GM18951 (cell line): ENCODE results near the gene AMBRA1.
"Not testable (repeated sequence)": the region's sequence is repeated elsewhere in the genome, so short reads cannot be mapped to it uniquely, and the experiment has no call there.

ENCODE experiments used
- POLR2A ChIP-seq: IDR thresholded peaks from 4 replicates; pipeline ENCODE4 v1.6.1; 2011; ENCODE audit warnings: mild to moderate bottlenecking; ENCODE audit not compliant: insufficient read length, insufficient read depth; ENCODE audit errors: extremely low read depth
- in situ Hi-C: fragments of 300-500 bp; cut with MboI; formaldehyde crosslinking; loops from one replicate; pipeline ENCODE4 v1.12.0; 2022; ENCODE audit warnings: low sequenced_read_pairs, mixed read lengths, inconsistent platforms; ENCODE audit not compliant: unreplicated experiment

The AMBRA1 gene

DNA sequence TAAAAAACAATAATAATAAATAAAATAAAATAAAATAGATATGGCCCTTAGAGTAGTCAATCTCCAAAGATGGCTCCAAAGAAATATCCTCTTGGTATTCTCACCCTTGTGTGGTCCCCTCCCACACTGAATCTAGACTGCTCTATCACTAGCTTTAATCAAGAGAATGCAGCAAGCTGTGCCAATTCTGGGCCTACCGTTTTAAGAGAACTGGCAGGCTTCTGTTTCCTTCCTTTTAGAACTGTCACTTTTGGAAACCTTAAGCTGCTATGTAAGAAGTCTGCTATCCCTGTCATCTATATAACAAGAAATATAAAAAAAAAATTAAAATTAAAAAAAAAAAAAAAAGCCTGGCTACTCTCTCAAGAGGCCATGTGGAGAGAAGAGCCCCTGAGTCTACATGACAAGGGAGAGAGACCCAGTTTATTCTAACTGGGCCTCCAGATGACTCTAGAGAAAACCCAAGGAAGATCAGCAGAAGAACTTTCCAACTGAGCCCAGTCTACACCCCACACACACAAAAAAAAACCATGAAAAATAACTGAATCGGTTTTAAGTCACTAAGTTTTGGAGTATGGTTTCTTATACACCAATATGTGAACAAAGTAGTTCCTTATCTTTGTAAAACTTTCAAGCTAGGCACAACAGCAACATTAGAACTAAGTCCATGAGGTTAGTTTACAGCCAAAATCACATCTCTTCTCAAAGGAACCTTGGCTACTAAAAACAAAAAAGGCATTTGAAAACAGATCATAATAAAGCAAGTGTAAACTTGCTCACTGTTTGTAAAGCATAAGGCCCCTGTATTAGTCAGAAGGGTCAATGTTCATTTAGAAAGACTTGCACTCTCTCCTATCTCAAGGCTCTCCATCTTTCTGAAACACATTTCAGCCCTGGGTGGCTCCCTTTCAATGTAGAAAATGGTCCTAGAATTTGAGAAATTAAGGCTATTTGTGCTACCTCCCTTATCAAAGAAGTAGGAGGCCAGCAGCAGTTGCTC lies 67.3 kb downstream of the AMBRA1 start:
- no peak for TF ChIP-seq POLR2A
- in situ Hi-C loops: no loop called here

DNA sequence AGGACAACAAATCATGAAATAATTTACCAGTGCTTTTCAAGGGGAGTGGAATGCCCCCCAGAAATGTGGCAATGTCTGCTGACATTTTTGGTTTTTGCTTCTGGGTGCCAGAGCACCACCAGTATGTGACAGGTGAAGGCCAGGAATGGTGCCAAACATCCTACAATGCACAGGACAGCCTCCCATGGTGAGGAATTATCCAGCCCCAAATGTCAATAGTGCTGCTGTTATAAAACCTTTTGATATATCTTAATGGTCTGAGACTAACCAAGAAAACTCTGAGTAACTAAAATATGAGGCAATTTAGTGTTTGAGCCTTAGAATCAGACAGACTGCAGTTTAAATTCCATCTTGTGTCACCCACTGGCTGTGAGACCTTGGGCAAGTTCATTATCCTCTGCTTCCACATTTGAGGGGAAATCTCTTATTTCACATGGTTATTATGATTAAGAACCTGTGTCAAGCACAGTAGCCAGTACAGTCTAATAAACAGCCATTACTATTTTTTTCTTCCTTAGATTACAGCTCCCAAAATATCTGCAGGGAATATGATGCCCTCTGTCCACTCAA lies 69.5 kb downstream of the AMBRA1 start:
- in situ Hi-C loops: no loop called here
- TF ChIP-seq POLR2A: no peak

DNA sequence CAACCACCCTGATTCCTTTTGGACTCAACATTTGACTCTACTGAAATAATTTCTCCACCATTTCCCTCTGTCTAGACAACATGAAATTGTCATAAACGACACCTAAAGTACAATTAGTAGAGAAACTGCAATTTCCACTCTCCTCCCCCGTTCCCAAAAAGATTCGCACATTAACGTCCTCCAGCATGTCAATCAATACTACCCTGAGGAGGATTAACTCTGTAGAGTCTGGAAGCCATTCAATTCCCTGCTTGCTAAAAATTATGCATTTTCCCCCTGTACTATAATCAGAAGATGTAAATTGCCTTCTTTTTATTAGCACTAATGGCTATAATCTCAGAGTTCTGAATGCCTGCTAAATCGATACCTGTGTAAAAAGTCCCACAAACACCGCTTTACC lies 70.5 kb downstream of the AMBRA1 start:
- in situ Hi-C loops: no loop called here
- TF ChIP-seq POLR2A: no peak

DNA sequence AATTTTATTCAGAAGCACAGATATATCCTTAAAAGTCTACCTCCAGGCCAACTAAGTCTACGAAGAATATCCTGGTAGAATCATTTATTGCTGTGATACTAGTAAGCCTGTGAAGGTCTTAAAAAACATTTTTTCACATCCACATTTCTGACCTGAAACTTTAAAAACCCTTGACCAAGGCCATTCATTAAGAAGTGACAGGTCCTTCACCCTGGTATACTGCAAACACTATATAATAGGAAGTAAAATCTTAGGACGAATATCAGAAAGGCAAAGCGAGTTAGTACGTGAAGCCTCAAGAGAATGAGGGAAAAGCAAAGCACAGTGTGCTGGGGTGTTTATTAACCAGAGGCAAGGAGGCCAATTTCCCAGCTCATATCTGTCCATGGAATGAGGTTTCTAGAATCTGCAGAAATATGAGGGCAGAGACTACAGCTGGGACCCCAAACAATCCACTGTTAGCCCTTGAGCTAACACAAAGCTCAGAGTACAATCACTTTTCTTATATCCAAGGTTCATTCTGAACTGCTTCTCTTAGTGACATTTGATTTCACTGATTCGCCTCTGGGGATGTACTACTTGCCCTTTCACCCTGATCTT lies 71.0 kb downstream of the AMBRA1 start:
- in situ Hi-C loops: no loop called here
- no peak for TF ChIP-seq POLR2A

DNA sequence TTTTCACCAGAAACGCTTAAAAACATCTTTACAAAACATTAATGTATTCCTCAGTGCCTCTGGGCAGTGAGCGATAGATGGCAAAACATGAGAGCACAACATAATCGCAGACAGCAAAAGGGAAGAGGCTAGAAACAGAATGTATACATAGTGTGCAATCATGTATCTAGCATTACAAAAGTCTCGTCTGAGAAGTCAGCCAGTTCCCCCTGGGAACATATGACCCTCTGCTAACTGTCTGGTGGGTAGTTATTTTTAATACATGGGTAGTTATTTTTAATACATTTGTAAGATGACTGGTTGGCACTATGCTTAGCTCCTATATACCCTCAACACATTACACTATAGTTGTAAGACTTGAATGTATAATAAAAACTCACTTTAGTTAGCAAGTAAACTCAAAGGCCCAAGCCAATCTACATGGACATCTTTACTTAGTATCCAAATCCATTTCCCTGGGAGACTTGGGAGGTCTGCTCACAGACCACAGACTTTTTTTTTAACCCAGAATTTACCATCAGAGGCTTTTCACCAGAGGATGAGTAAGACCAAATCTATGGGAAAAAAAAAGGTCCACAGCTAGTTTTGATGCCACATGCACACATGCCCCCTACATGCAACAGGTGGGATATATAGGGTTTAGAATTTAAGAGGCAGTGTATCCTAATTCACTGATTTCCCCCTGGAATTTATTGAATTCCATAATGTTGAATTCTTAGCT lies 71.7 kb downstream of the AMBRA1 start:
- TF ChIP-seq POLR2A: no peak

DNA sequence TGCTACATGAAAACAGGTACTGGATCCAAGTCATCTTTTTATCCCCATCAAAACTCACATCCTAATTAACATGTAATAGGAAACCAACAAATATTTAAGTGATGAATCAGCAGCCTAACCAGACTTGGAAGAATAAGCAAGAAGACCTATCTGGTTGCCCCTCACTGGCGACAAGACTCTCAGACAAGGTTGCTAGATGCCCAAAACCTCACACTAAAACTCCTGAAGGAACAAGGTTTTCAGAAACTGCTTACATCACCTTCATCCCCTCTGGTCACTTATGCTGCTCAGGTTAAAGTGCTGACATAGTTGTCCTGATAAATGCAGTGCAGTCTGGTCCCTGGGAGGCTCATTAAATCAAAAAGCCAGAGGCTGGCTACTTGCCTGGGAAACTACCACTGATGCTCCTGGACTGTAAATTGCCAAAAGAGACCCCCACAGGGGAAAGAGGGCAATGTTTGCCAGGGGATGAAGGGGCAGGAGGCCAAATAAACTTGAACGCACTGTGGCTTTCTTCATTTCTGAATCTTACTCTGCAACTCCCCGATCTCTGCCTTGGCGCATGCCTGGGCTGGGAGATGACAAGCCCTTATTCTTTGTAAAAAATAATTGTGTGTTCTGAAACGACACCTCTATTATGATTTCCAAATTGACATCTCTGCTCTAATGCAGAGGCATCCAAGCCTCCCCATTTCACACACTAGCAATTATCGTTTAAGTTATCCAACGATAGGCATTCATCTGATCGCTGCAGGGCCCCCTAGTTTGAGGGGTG lies 72.7 kb downstream of the AMBRA1 start:
- in situ Hi-C loops: no loop called here
- no peak for TF ChIP-seq POLR2A

More for the DNA sequence above, 71.7 kb downstream of the AMBRA1 start:
- in situ Hi-C loops: no loop called here

DNA sequence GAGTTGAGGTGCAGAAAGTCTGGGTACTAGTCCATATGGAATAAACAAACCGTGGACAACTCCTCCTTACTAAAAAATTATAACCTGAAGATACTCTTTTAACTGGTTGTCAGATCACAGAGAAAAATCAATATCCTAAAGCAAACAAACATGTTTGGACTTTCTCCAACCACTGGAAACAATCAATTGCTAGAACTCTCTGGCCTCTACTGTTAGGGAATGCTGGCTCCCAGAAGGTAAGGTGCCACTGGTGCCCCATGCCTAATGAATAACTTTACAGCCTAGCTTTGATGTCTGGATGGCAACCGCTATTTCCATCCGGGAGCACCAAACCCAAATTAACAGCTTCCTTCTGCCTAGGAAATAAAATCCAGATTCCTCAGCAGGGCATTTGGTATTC lies 74.5 kb downstream of the AMBRA1 start:
- TF ChIP-seq POLR2A: no peak
- in situ Hi-C loops: no loop called here

DNA sequence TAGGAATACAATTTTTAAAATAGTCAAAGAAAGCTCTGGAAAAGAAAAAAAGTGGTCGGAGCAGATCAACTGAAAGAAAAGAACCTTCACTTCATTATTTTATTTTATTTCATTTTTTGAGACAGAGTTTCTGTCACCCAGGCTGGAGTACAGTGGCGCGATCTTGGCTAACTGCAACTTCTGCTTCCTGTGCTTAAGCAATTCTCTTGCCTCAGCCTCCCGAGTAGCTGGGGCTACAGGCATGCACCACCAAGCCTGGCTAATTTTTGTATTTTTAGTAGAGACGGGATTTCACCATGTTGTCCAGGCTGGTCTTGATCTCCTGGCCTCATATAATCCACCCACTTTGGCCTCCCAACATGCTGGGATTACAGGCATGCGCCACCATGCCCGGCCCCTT lies 74.9 kb downstream of the AMBRA1 start:
- in situ Hi-C loops: not testable (repeated sequence)

DNA sequence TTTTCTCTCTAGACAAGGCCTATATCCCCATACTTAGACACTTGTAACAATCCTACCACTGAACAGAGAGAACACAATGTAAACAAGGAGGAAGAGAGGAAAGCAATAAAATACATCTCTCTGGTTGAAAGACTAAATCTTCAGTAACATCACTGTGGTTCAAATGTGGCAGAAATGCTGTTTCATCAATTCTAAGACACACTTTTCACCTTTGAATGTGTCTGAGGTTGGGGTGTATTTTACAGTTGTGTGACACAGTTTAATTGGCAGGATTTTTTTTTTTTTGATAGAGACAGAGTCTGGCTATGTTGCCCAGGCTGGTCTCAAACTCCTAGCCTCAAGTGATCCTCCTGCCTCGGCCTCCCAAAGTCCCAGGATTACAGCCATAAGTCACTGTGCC lies 79.5 kb downstream of the AMBRA1 start:
- TF ChIP-seq POLR2A: no peak
- in situ Hi-C loops: no loop called here

DNA sequence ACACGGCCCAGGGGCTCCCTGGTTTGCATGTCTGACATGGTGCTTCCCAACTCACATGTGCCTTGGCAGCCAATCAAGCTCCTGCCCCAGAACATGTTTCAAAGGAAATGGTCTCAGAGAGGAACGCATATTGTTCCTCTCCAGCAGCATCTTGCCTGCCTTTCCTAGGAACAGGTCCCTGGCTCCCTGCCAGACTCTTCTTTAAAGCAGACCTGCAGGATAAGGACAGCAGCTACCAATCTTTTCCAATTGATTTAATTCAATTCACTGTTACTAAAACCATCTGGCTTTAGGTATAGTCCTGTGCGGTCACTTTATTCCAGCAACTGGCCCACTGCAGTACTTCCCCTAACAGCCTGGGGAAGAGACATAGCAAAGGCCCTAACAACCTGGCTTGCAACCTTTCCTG lies 79.9 kb downstream of the AMBRA1 start:
- TF ChIP-seq POLR2A: no peak
- in situ Hi-C loops: no loop called here

DNA sequence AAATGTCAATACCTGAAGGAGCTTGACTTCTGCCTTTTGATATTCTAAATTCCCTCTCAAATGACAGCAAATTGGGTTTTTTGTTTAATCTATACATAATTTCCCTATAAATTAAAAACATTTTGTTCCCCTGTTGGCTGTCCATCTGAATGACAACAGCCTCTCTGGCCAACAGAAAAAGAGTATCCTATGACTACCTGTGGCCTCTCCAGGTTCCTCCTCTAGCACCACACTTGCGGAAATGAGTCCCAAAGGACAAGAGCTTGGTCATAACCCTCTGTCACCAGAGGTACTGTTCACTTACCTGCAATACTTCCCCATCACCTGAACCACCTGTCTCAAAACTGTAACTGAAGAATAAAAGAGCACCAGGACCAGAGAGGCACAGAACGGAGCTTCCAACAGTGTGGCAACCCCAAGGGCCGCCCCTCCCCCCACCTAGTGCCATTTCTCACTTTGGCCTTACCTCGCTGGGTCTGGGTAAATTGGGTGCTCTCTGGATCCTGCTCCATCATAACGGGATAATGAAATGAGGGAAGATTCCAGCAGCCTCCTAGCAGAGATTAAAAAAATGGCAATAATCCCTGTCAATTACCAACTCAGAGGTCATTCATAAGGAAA lies 81.5 kb downstream of the AMBRA1 start:
- in situ Hi-C loops: no loop called here
- TF ChIP-seq POLR2A: no peak

DNA sequence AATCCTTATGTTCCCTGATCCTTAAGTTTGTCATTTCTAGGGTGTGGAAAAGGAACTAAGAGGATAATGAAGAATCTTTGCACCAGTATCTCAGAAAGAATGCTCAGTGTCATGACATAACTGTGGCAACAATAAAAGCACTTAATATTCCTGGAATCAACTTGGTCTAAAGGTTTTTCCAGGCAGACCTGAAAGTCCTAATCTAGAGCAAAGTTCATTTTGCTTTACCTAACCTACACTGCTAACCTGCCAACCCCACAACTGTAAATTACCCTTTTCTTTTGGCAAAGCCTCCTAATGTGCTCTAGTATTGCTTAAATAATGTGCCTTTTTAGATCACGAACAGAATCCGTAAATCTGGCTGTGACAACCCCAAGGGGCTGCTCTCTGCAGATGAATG lies 82.5 kb downstream of the AMBRA1 start:
- TF ChIP-seq POLR2A: no peak
- in situ Hi-C loops: no loop called here

DNA sequence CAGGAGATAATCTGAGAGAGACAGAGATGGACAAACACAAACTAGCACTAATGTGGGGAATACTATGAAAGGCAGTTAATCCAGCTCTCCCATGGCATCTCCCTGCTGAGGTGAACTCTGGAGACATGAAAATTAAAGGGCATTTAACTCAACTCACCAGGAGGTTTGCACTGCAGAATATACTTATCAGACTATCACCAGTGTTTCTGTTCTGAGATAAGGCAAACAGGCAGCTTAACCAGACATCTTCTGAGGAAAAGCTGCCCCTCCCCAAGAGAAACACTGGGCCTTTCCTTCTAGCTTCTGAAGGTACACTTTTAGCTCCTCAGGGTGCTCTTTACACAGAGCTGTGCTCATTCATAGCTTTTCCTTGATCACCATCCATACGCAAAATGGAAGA lies 85.5 kb downstream of the AMBRA1 start:
- in situ Hi-C loops: no loop called here
- no peak for TF ChIP-seq POLR2A

DNA sequence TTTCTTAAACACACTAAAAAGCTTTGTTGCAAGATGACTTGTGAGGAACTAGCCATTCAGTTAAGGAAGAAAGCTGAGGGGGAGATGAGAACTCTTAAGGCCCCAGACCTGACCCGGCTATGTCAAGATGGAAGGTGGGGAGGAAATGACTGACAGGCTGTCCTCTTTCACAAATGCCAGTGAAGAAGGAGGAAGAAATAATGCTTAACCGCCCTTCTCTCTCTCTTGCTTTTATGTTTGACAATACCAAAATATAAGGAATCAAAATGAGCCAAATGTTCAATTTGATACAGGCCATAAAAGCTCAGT lies 87.4 kb downstream of the AMBRA1 start:
- in situ Hi-C loops: no loop called here
- no peak for TF ChIP-seq POLR2A
